Measurements from ENCODE around the gene PDZD2. TPM values are rescaled to one million over a fixed set of nuclear protein-coding genes. Genes with fewer than 3 reads are reported as not detected.

PDZD2 gene
- total RNA-seq, 4 donors from 2014 or later, result 2.8 to 5.3 (median 4.0) TPM

DNA sequence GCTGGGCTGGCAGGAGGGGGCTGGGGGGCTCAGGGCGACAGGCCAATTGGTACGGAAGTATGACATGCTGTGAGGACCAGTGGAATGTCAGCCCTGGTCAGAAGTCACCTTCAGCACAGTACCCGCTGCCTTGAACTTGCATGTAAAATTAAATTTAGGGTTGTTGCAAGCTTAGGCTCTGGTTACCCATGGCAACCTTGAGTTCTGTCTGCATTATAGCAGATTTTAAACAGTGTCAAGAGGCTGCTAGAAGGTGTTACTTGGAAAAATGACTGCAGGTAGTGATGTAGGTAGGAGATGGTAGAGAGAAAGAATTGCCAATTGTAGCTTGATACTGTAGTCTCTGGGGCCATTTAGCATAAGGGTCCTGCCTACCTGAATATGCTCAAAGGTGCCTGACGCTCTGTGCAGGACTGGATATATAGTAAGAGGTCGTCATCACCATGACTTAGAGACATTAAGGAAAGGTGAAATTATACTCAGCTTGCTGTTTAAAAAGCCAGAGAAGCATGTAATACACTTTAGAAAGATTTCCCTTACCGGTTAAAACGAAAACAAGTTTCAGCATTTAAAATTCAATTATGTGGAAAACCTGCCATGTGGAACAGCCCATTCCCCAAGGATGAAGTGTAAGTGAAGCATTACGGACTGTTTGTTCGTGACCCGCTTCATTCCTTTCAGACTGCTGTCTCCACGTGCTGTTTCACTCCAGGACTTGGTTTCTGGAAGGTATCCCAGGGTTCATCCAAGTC, 169.0 kb downstream of the PDZD2 start:
- TF ChIP-seq, protein P1, sequence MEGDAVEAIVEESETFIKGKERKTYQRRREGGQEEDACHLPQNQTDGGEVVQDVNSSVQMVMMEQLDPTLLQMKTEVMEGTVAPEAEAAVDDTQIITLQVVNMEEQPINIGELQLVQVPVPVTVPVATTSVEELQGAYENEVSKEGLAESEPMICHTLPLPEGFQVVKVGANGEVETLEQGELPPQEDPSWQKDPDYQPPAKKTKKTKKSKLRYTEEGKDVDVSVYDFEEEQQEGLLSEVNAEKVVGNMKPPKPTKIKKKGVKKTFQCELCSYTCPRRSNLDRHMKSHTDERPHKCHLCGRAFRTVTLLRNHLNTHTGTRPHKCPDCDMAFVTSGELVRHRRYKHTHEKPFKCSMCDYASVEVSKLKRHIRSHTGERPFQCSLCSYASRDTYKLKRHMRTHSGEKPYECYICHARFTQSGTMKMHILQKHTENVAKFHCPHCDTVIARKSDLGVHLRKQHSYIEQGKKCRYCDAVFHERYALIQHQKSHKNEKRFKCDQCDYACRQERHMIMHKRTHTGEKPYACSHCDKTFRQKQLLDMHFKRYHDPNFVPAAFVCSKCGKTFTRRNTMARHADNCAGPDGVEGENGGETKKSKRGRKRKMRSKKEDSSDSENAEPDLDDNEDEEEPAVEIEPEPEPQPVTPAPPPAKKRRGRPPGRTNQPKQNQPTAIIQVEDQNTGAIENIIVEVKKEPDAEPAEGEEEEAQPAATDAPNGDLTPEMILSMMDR (IDR thresholded peaks at IDR 0.05 in 4 of 5, conservative IDR thresholded peaks at IDR 0.05 in 1 of 5), result no peak
- TF ChIP-seq POLR2A (IDR thresholded peaks at IDR 0.05), result no peak
- intact Hi-C loops (cut with DNase I; ENCODE audit: low total_unique reads) (no loop called here), in situ Hi-C loops (cut with MboI; ENCODE audit: low sequenced_read_pairs in 4 of 4) (loop anchor here in 2 of 4 donors (25.0 kb wide), 1 partner anchor 221 kb away; no protein-coding TSS in a partner anchor)
- Histone ChIP-seq H3K4me1 (peaks cover 0 to 8% of the 10 kb centered on the region in 2 donors), H3K4me3 (no peak overlapping the region), H3K9me3 (no peaks in the 10 kb centered on the region), H3K36me3 (no peaks in the 10 kb centered on the region), H3K27me3 (no peaks in the 10 kb centered on the region), H3K27ac (no peak overlapping the region)
- ATAC-seq (no peak), DNase-seq (no peak)

DNA sequence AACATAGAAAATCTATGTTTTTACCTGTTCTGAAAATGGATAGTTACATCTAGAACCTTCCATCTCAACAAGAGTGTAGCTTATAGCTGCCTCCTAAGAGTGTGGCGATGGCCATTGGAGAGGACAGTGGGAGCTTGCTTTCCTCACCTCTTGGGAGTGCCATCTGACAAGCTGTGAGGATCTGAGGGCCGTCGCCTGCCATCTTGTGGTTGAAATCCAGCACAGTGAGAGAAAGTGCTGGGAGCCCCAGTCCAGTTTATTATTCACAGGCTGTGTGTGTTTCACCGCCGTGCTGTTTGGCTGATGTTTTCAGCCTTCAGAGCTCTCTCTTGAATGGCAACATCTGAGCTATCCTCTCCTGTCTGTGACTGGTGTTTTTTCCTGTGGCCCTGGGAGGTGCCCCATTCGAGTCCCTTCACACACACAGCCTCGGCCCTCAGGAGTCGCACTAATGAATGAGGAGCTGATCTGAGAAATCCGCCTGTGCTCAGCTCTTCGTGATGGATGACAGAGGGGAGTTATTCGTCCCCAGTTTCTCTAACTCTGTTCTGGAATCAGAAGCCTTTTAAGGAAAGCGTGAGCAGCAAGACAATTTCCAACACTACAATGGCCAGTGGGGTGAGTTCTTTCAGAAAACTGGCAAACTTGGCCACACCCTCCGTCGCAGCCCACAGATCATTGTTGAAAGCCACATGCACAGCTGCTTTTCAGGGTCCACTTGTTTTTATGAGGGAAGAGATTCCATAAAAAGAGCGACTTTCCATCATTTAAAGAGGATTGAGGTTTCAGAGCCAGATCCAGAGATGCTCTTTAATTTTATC, 170.3 kb downstream of the PDZD2 start:
- DNase-seq, result peak; percentile 47 to 54
- no peaks in the 10 kb centered on the region for H3K9me3 ChIP-seq
- no peak overlapping the region for H3K4me3 ChIP-seq
- no peak overlapping the region for H3K27ac ChIP-seq
- peaks cover 0 to 8% of the 10 kb centered on the region in 2 donors for H3K4me1 ChIP-seq
- TF ChIP-seq, protein P1 (IDR thresholded peaks at IDR 0.05 in 4 of 5, conservative IDR thresholded peaks at IDR 0.05 in 1 of 5), result peak; percentile 38 to 72 (median 49)
- no peak for TF ChIP-seq POLR2A (IDR thresholded peaks at IDR 0.05)
- ATAC-seq, result peak; percentile 77 to 81
- intact Hi-C loops (cut with DNase I; ENCODE audit: low total_unique reads), result loop anchor here (1.0 kb wide), 1 partner anchor 229 kb away; no protein-coding TSS in a partner anchor
- no peaks in the 10 kb centered on the region for H3K36me3 ChIP-seq
- in situ Hi-C loops (cut with MboI; ENCODE audit: low sequenced_read_pairs in 4 of 4), result loop anchor here in 2 of 4 donors (25.0 kb wide), 1 partner anchor 222 kb away; no protein-coding TSS in a partner anchor
- no peaks in the 10 kb centered on the region for H3K27me3 ChIP-seq

DNA sequence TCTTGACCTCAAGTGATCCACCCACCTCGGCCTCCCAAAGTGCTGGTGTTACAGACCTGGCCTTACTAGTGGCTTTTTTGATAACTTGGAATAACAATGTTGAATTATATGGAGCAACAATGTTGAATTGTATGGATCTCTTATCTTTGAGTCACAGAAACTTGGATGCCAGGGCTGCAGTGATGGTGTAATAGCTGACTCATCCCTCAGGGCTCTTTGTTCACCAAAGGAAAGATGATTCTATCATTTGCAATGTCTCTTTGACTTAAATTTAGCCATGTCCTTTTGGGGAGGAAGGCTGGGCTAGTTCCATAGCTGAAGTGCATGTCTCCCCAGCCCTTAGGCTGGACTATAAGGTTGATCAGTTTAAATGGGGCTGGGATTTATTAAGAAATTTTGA, 172.3 kb downstream of the PDZD2 start:
- TF ChIP-seq POLR2A (IDR thresholded peaks at IDR 0.05), result no peak
- TF ChIP-seq, protein P1 (IDR thresholded peaks at IDR 0.05 in 4 of 5, conservative IDR thresholded peaks at IDR 0.05 in 1 of 5), result no peak
- peaks cover 0 to 8% of the 10 kb centered on the region in 2 donors for H3K4me1 ChIP-seq
- no peaks in the 10 kb centered on the region for H3K27me3 ChIP-seq
- ATAC-seq (peak; percentile 92), DNase-seq (peak; percentile 17 to 50)
- H3K36me3 ChIP-seq, result no peaks in the 10 kb centered on the region
- H3K9me3 ChIP-seq, result no peaks in the 10 kb centered on the region
- intact Hi-C loops (cut with DNase I; ENCODE audit: low total_unique reads) (no loop called here), in situ Hi-C loops (cut with MboI; ENCODE audit: low sequenced_read_pairs in 4 of 4) (loop anchor here (5.0 to 25.0 kb wide), 3 partner anchors 224 to 229 kb away; no protein-coding TSS in a partner anchor)
- H3K27ac ChIP-seq, result peak overlapping the region in 1 of 4 donors; percentile 5
- no peak overlapping the region for H3K4me3 ChIP-seq

DNA sequence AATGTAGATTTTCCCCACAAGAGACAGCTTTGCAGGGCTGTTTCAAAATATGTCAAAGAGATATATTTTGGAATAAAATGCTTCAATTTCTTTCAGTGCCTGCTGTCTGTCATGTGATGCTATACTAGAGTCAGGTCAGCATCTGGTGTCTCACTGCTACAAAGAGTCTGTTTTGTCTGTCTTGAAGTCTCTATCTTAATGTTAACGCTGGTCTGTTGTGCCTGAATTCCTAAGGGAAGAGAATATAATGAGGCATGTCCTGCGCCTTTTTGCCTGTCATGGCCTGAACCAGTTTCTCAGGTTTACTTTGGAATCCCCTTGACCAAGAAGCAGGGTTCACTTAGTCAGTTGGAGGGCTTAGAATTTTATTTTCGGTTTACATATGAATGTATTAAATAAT, 176.4 kb downstream of the PDZD2 start:
- intact Hi-C loops (cut with DNase I; ENCODE audit: low total_unique reads), result no loop called here

More for the DNA sequence above, 176.4 kb downstream of the PDZD2 start:
- Histone ChIP-seq H3K4me1 (peaks cover 0 to 8% of the 10 kb centered on the region in 2 donors), H3K27ac (no peak overlapping the region), H3K4me3 (no peak overlapping the region), H3K27me3 (no peaks in the 10 kb centered on the region), H3K9me3 (no peaks in the 10 kb centered on the region), H3K36me3 (no peaks in the 10 kb centered on the region)
- TF ChIP-seq, protein P1 (IDR thresholded peaks at IDR 0.05 in 4 of 5, conservative IDR thresholded peaks at IDR 0.05 in 1 of 5), result no peak
- TF ChIP-seq POLR2A (IDR thresholded peaks at IDR 0.05), result no peak
- DNase-seq (no peak), ATAC-seq (no peak)
- in situ Hi-C loops (cut with MboI; ENCODE audit: low sequenced_read_pairs in 4 of 4), result loop anchor here in 3 of 4 donors (10.0 to 25.0 kb wide), 2 partner anchors 228 to 231 kb away; no protein-coding TSS in a partner anchor

All from gastrocnemius medialis (tissue), 4 donors.